Smooth muscle cell of the brain vasculature (primary cell): ENCODE results near the gene CCDC157.
"Not testable (repeated sequence)": the region's sequence is repeated elsewhere in the genome, so short reads cannot be mapped to it uniquely, and the experiment has no call there.

Source experiments
- DNase-seq: peaks from one replicate; pipeline ENCODE4 v3.0.0-alpha.2; 2012; ENCODE audit warnings: low read depth, low spot score

Gene CCDC157

GRCh38 chr22:30390974-30391691 is 34.3 kb downstream of the CCDC157 start:
- DNase-seq: no peak

GRCh38 chr22:30392661-30393321 is 36.0 kb downstream of the CCDC157 start:
- no peak for DNase-seq

GRCh38 chr22:30393322-30393680 is 36.5 kb downstream of the CCDC157 start:
- no peak for DNase-seq

GRCh38 chr22:30393885-30394284 is 37.1 kb downstream of the CCDC157 start:
- no peak for DNase-seq

GRCh38 chr22:30396871-30397655 is 40.3 kb downstream of the CCDC157 start, which contains the start of gene SEC14L2:
Gene SEC14L2 (plus strand): TSS chr22:30397018. CDS start chr22:30397117, 99 bp downstream.
- DNase-seq: no peak

GRCh38 chr22:30397656-30398635 is 41.1 kb downstream of the CCDC157 start:
- no peak for DNase-seq

GRCh38 chr22:30398685-30399680 is 42.2 kb downstream of the CCDC157 start:
- no peak for DNase-seq

- DNase-seq: no peak
Observed at GRCh38 chr22:30399718-30400117, 42.9 kb downstream of the CCDC157 start.

GRCh38 chr22:30400159-30400558 is 43.4 kb downstream of the CCDC157 start:
- no peak for DNase-seq

- DNase-seq: not testable (repeated sequence)
Observed at GRCh38 chr22:30401024-30401423, 44.2 kb downstream of the CCDC157 start.

- no peak for DNase-seq
Observed at GRCh38 chr22:30402028-30402765, 45.4 kb downstream of the CCDC157 start.

- DNase-seq: not testable (repeated sequence)
Observed at GRCh38 chr22:30402766-30403104, 45.9 kb downstream of the CCDC157 start.

- no peak for DNase-seq
Observed at GRCh38 chr22:30404307-30404706, 47.5 kb downstream of the CCDC157 start.

- DNase-seq: no peak
Observed at GRCh38 chr22:30405731-30406130, 48.9 kb downstream of the CCDC157 start.

GRCh38 chr22:30406400-30406799 is 49.6 kb downstream of the CCDC157 start:
- DNase-seq: no peak

GRCh38 chr22:30408388-30409102 is 51.7 kb downstream of the CCDC157 start:
- no peak for DNase-seq

GRCh38 chr22:30411780-30412179 is 55.0 kb downstream of the CCDC157 start:
- DNase-seq: no peak

- DNase-seq: no peak
Observed at GRCh38 chr22:30413001-30413400, 56.2 kb downstream of the CCDC157 start.
